KMS-11 (cell line): ENCODE results near the gene CHMP4A.

Experiments
- H2AFZ ChIP-seq: fragments of 200-600 bp; sonication (generic); 2 replicates; pipeline ENCODE4 v1.6.1; 2016; ENCODE audit warnings: antibody characterized with exemption, mixed run types, low read depth
- H3K27ac ChIP-seq: fragments of 200-600 bp; sonication (generic); 2 replicates; pipeline ENCODE4 v1.6.1; 2016; ENCODE audit warnings: mild to moderate bottlenecking, mixed run types
- H3K27me3 ChIP-seq: fragments of 200-600 bp; sonication (generic); 2 replicates; pipeline ENCODE4 v1.6.1; 2017; ENCODE audit warnings: mild to moderate bottlenecking, low read depth, mixed run types, moderate library complexity; ENCODE audit not compliant: insufficient read depth
- H3K36me3 ChIP-seq: fragments of 200-600 bp; sonication (generic); 2 replicates; pipeline ENCODE4 v1.6.1; 2017; ENCODE audit warnings: mild to moderate bottlenecking, mixed run types; ENCODE audit not compliant: insufficient read depth
- H3K4me1 ChIP-seq: fragments of 200-600 bp; sonication (generic); 2 replicates; pipeline ENCODE4 v1.6.1; 2016; ENCODE audit warnings: mild to moderate bottlenecking, low read depth, mixed run types; ENCODE audit not compliant: poor library complexity, severe bottlenecking
- H3K4me2 ChIP-seq: fragments of 200-600 bp; sonication (generic); 2 replicates; pipeline ENCODE4 v1.7.0; 2016; ENCODE audit warnings: mild to moderate bottlenecking, mixed run types
- H3K4me3 ChIP-seq: fragments of 200-600 bp; sonication (generic); IDR thresholded peaks from 2 replicates; pipeline ENCODE4 v1.6.1; 2017; ENCODE audit warnings: low read depth, low read length, mixed read lengths; ENCODE audit not compliant: insufficient read depth
- H3K79me2 ChIP-seq: fragments of 200-600 bp; sonication (generic); 2 replicates; pipeline ENCODE4 v1.6.1; 2016; ENCODE audit warnings: low read depth, mixed run types; ENCODE audit not compliant: insufficient read depth
- H3K9ac ChIP-seq: fragments of 200-600 bp; sonication (generic); 2 replicates; pipeline ENCODE4 v1.6.1; 2016; ENCODE audit warnings: mild to moderate bottlenecking, mixed run types
- H4K20me1 ChIP-seq: fragments of 200-600 bp; sonication (generic); 2 replicates; pipeline ENCODE4 v1.6.1; 2016; ENCODE audit warnings: mild to moderate bottlenecking, mixed run types; ENCODE audit not compliant: insufficient read depth
- CTCF ChIP-seq: fragments of 200-600 bp; sonication (generic); conservative IDR thresholded peaks from 2 replicates; pipeline ENCODE4 v1.6.1; 2017; ENCODE audit warnings: low read depth, mild to moderate bottlenecking, antibody characterized with exemption, low read length, moderate library complexity, mixed read lengths

The CHMP4A gene

GRCh38 chr14:24185741-24186140 is 27.5 kb downstream of the CHMP4A start:
- no peak for TF ChIP-seq CTCF
- Histone ChIP-seq H3K4me3 (no peak overlapping the region), H3K4me2 (no peak overlapping the region), H3K36me3 (no peaks in the 10 kb centered on the region), H3K27ac (no peak overlapping the region), H3K9ac (no peak overlapping the region), H2AFZ (no peak overlapping the region), H3K79me2 (peaks cover 7% of the 10 kb centered on the region; the same call in 1 of the 2 replicates), H3K4me1 (peaks cover 14% of the 10 kb centered on the region), H3K27me3 (no peaks in the 10 kb centered on the region), H4K20me1 (no peaks in the 10 kb centered on the region)

GRCh38 chr14:24185026-24185425 is 28.3 kb downstream of the CHMP4A start:
- Histone ChIP-seq H3K9ac (no peak overlapping the region), H3K79me2 (peaks cover 7% of the 10 kb centered on the region; the same call in 1 of the 2 replicates), H3K36me3 (no peaks in the 10 kb centered on the region), H3K27ac (no peak overlapping the region), H3K4me1 (peaks cover 14% of the 10 kb centered on the region), H3K4me3 (no peak overlapping the region), H2AFZ (no peak overlapping the region), H3K27me3 (no peaks in the 10 kb centered on the region), H4K20me1 (no peaks in the 10 kb centered on the region), H3K4me2 (no peak overlapping the region)
- TF ChIP-seq CTCF: no peak

GRCh38 chr14:24184104-24184970 is 29.0 kb downstream of the CHMP4A start:
- Histone ChIP-seq H3K9ac (no peak overlapping the region), H3K36me3 (no peaks in the 10 kb centered on the region)

DNA sequence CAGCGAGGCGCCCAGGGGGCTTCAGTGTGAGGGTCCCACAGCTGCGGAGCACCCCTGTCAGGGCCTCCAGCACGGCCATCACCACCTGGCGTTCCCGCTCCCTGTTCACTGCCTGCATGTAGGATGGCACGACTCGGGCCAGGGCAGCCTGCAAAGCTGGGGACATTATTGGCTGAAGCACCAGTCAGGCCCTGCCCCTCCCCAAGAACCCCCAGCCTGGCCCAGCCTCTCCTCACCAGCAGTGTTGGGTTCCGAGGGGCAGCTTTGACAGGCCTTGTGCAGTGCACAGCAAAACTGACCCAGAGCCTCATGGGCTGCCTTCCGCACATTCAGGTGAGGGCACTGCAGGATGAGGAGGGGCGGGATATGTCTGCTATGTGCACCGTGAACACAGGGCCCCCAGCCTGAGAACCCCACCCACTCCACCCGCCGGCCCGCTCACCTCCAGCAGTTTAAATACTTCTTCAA is 30.2 kb downstream of the CHMP4A start:
- no peak overlapping the region for H2AFZ ChIP-seq
- no peak overlapping the region for H3K4me3 ChIP-seq
- TF ChIP-seq CTCF: no peak
- H3K9ac ChIP-seq: no peak overlapping the region
- H3K4me1 ChIP-seq: peaks cover 9% of the 10 kb centered on the region
- H3K27ac ChIP-seq: no peak overlapping the region
- H3K4me2 ChIP-seq: no peak overlapping the region
- H4K20me1 ChIP-seq: no peaks in the 10 kb centered on the region
- H3K79me2 ChIP-seq: peaks cover 7% of the 10 kb centered on the region; the same call in 1 of the 2 replicates
- H3K27me3 ChIP-seq: no peaks in the 10 kb centered on the region
- H3K36me3 ChIP-seq: no peaks in the 10 kb centered on the region

More at GRCh38 chr14:24184104-24184970, 29.0 kb downstream of the CHMP4A start:
- Histone ChIP-seq H3K79me2 (peaks cover 7% of the 10 kb centered on the region; the same call in 1 of the 2 replicates), H3K4me1 (peaks cover 14% of the 10 kb centered on the region), H3K27me3 (no peaks in the 10 kb centered on the region), H3K4me3 (no peak overlapping the region), H3K4me2 (no peak overlapping the region), H3K27ac (no peak overlapping the region), H4K20me1 (no peaks in the 10 kb centered on the region), H2AFZ (no peak overlapping the region)
- no peak for TF ChIP-seq CTCF
